Activated CD4-positive, alpha-beta T cell treated with anti-CD3 and anti-CD28 coated beads, Interleukin-2, amount 10 ng/mL, durations not matched to agents 7 days and 5 days (primary cell): ENCODE data around the gene NPAS3. TPM values are rescaled to one million over a fixed set of nuclear protein-coding genes. Genes with fewer than 3 reads are reported as not detected.

Experiments used
- CTCF ChIA-PET: fragments of 350-600 bp; sonication (Branson Sonifier 250); formaldehyde crosslinking; loops from one replicate; lab custom pipeline; 2021; ENCODE audit warnings: antibody characterized with exemption; lab: Charles Lee
- POLR2A ChIA-PET: fragments of 350-600 bp; sonication (Branson Sonifier 250); formaldehyde crosslinking; loops from one replicate; lab custom pipeline; 2021; ENCODE audit warnings: antibody characterized with exemption; lab: Charles Lee
- DNase-seq: peaks from one replicate; pipeline ENCODE4 v3.0.0-alpha.2; 2020
- H3K27ac Mint-ChIP-seq: one replicate; pipeline ENCODE4 v1.8.0; 2021; ENCODE audit warnings: mild to moderate bottlenecking, moderate library complexity, mixed read lengths
- H3K27me3 Mint-ChIP-seq: one replicate; pipeline ENCODE4 v1.8.0; 2021; ENCODE audit warnings: mixed read lengths
- H3K36me3 Mint-ChIP-seq: one replicate; pipeline ENCODE4 v1.8.0; 2021; ENCODE audit warnings: low read depth, mixed read lengths
- H3K4me1 Mint-ChIP-seq: one replicate; pipeline ENCODE4 v1.8.0; 2021; ENCODE audit warnings: mixed read lengths
- H3K4me3 Mint-ChIP-seq: one replicate; pipeline ENCODE4 v1.8.0; 2021; ENCODE audit warnings: mild to moderate bottlenecking, moderate library complexity, mixed read lengths
- H3K9me3 Mint-ChIP-seq: one replicate; pipeline ENCODE4 v1.8.0; 2021; ENCODE audit warnings: mixed read lengths
- total RNA-seq, 2 experiments: library from RNA; stranded (reverse); gene quantifications; one replicate each; pipeline ENCODE4 v1.2.3, GENCODE V29; 2021

The NPAS3 gene
- total RNA-seq, 2 experiments from 2014 or later = not detected

DNA sequence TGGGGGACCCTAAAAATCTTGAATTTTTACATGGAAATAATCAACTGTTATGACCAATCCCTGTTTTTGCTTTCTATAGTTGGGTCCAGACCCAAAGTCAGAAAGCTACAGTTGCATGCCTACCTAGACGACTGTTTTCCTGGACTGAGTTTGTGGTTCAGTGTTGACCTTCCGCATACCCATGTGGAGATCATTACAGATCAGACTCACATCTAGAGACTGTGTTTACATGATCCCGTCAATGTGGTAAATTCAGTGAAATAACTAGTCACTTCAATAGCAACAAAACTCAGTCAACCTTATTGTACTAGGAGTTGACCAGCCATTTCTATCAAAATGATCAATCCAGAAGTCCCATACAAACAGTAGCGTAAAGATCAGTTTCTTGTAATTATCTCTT is 754.6 kb downstream of the NPAS3 start:
- no peaks in the 10 kb centered on the region for H3K9me3 Mint-ChIP-seq
- no peaks in the 10 kb centered on the region for H3K27me3 Mint-ChIP-seq
- no peak for DNase-seq
- ChIA-PET POLR2A (interaction anchor here (0.6 kb wide), 1 partner anchor 394 kb away, joined by 6 read pairs; no protein-coding TSS in a partner anchor), CTCF (no interaction called here)
- no peak overlapping the region for H3K4me3 Mint-ChIP-seq
- H3K36me3 Mint-ChIP-seq = no peaks in the 10 kb centered on the region
- no peaks in the 10 kb centered on the region for H3K4me1 Mint-ChIP-seq
- H3K27ac Mint-ChIP-seq = no peak overlapping the region

- POLR2A ChIA-PET = no interaction called here
- CTCF ChIA-PET = no interaction called here
- H3K36me3 Mint-ChIP-seq = no peaks in the 10 kb centered on the region
- no peaks in the 10 kb centered on the region for H3K9me3 Mint-ChIP-seq
- H3K4me1 Mint-ChIP-seq = no peaks in the 10 kb centered on the region
- DNase-seq = no peak
- H3K27me3 Mint-ChIP-seq = no peaks in the 10 kb centered on the region
- H3K27ac Mint-ChIP-seq = no peak overlapping the region
- H3K4me3 Mint-ChIP-seq = no peak overlapping the region
Measured at GRCh38 chr14:33696165-33696564, 757.5 kb downstream of the NPAS3 start.

DNA sequence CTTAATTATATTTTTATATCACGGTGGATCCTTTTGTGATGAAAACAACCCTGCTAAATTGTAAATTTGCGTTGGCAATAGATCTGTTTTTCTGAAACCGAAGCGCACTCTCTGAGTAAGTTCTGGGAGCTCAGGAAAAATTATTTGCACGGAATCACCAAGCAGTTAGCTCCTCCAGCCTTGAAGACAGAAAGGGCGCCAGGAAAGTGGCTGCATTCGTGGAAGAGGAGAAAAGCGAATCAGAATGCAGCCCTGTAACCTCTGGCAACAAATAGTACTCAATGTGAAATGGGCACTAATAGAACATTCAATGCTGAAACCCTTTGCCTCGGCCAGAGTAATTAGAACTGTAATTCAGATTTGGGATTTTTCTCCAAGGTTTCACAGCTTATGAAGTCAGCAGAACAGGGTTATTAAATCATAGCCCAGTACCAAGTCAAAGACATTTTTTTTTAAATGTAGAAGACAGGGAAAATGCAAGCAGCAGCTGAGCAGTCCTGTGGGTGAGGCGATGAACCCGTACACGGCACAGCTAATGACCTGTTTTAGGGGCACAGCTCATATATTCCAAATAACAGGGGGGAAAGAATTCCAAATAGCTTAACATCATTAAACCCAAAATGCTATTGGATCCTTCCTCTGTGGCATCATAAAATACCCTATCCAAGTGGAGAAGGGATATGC is 760.8 kb downstream of the NPAS3 start:
- H3K36me3 Mint-ChIP-seq = no peaks in the 10 kb centered on the region
- ChIA-PET CTCF (no interaction called here), POLR2A (no interaction called here)
- no peak for DNase-seq
- H3K9me3 Mint-ChIP-seq = no peaks in the 10 kb centered on the region
- no peaks in the 10 kb centered on the region for H3K27me3 Mint-ChIP-seq
- no peak overlapping the region for H3K4me3 Mint-ChIP-seq
- H3K27ac Mint-ChIP-seq = no peak overlapping the region
- no peaks in the 10 kb centered on the region for H3K4me1 Mint-ChIP-seq

DNA sequence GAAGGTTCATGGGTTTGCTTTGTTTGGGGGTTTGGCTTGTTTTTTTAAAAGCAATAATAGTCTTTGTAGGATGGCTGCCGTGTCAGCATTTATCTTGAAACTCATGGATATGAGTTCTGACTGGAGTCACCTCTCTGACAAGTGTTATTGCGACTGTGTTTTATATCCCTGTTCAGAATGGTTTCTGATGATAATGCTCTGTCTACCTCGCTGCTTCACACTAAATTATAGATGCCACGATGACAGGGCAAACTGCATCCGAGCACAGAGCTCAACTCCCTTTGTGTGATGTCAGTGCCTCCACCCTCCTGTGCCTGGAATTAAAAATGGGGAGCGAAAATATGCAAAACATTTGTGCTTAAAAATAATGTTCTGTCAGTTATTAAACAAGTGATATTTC is 761.4 kb downstream of the NPAS3 start:
- ChIA-PET CTCF (no interaction called here), POLR2A (no interaction called here)
- no peaks in the 10 kb centered on the region for H3K9me3 Mint-ChIP-seq
- H3K27ac Mint-ChIP-seq = no peak overlapping the region
- no peak for DNase-seq
- no peaks in the 10 kb centered on the region for H3K36me3 Mint-ChIP-seq
- H3K27me3 Mint-ChIP-seq = no peaks in the 10 kb centered on the region
- no peak overlapping the region for H3K4me3 Mint-ChIP-seq
- no peaks in the 10 kb centered on the region for H3K4me1 Mint-ChIP-seq

DNA sequence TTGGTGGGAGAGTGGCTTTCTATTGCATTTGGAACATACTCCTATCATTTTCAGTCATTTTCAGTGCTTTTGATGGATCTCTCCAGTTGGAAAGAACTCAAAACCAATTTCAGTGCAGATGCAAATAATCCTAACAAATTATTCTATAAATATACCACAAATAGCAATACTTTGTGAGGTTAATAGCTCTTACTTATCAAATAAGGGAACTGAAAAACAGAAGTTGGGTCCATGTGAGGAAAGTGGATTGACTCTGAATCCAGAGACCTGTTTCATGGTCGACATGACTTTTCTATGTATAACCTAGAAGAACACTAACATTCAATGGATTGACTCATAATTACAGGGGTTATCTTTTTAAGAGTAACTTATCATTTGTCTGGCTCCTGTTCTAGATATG is 763.6 kb downstream of the NPAS3 start:
- Mint-ChIP-seq H3K27ac (no peak overlapping the region), H3K27me3 (no peaks in the 10 kb centered on the region), H3K9me3 (no peaks in the 10 kb centered on the region), H3K4me1 (no peaks in the 10 kb centered on the region), H3K36me3 (no peaks in the 10 kb centered on the region), H3K4me3 (no peak overlapping the region)
- ChIA-PET CTCF (no interaction called here), POLR2A (no interaction called here)
- no peak for DNase-seq

GRCh38 chr14:33704481-33704880 is 765.8 kb downstream of the NPAS3 start:
- ChIA-PET CTCF (no interaction called here), POLR2A (no interaction called here)
- no peaks in the 10 kb centered on the region for H3K9me3 Mint-ChIP-seq
- H3K4me3 Mint-ChIP-seq = no peak overlapping the region
- H3K27me3 Mint-ChIP-seq = no peaks in the 10 kb centered on the region
- no peak overlapping the region for H3K27ac Mint-ChIP-seq
- no peaks in the 10 kb centered on the region for H3K36me3 Mint-ChIP-seq
- DNase-seq = no peak
- no peaks in the 10 kb centered on the region for H3K4me1 Mint-ChIP-seq

DNA sequence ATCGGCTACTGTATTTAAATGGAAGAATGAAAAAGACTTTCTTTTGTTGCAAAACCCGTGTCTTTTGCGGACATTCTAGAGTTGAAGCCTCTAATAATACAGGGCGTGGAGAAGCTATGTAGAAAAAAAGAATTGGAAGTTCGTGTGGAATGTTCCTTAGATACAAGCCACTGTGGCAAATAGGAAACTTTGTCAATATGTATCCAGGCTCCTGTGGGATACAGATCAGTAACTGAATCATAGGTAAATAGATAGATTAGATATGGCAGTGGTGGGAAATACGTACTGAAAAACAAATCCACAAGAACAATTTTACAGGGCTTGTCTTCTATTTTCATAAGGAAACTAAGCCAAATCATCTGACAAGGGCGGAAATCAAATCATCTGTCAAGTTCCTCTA is 766.8 kb downstream of the NPAS3 start:
- H3K4me3 Mint-ChIP-seq = no peak overlapping the region
- no peaks in the 10 kb centered on the region for H3K36me3 Mint-ChIP-seq

GRCh38 chr14:33707716-33708115 is 769.0 kb downstream of the NPAS3 start:
- no peak for DNase-seq
- Mint-ChIP-seq H3K27me3 (no peaks in the 10 kb centered on the region), H3K27ac (no peak overlapping the region), H3K9me3 (no peaks in the 10 kb centered on the region), H3K36me3 (no peaks in the 10 kb centered on the region), H3K4me1 (no peaks in the 10 kb centered on the region), H3K4me3 (no peak overlapping the region)
- CTCF ChIA-PET = interaction anchor here (0.6 kb wide), 1 partner anchor 616 kb away, joined by 3 read pairs; no protein-coding TSS in a partner anchor
- POLR2A ChIA-PET = no interaction called here

More for the DNA sequence above, 766.8 kb downstream of the NPAS3 start:
- CTCF ChIA-PET = interaction anchor here (0.6 kb wide), 1 partner anchor 43 kb away, joined by 3 read pairs; no protein-coding TSS in a partner anchor
- POLR2A ChIA-PET = no interaction called here
- Mint-ChIP-seq H3K4me1 (no peaks in the 10 kb centered on the region), H3K9me3 (no peaks in the 10 kb centered on the region), H3K27me3 (no peaks in the 10 kb centered on the region), H3K27ac (no peak overlapping the region)
- DNase-seq = no peak

DNA sequence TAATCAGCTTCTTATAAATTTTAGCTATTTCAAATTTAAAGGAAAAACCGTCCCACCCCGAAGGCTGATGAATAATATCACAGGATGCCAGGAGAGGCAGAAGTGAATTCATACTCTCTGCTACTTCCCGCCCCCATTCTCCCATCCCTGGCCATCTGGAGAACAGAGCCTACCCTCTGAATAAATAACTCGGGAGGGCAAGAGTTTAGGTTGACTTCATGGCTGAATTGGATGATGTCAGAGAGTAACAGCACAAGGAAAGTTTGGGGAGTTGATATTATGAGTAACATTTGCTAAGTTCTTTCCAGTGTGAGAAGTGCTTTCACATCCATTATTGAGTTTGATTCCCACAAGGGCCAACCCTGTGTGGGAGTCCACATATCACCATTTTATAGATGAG is 770.6 kb downstream of the NPAS3 start:
- Mint-ChIP-seq H3K9me3 (no peaks in the 10 kb centered on the region), H3K4me1 (no peaks in the 10 kb centered on the region), H3K36me3 (no peaks in the 10 kb centered on the region), H3K4me3 (no peak overlapping the region), H3K27me3 (no peaks in the 10 kb centered on the region), H3K27ac (no peak overlapping the region)
- ChIA-PET CTCF (no interaction called here), POLR2A (no interaction called here)
- no peak for DNase-seq

DNA sequence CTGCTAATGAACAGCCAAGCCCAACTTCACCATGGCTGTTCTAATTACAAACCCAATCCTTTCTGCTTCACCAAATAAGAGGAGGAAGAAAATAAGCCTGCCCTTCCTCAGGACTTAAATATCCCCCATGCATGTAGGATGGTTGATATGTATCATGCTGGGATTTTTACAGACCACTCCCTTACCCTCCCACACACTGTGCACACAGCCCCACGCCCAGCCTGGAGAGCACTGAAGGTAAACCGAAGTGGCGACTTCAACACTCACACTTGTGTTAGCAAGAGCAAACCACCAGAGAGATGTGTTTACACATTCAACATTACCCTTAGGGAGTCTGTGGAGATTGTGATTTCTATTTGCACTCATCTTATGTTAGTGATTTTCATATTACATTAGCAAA is 771.0 kb downstream of the NPAS3 start:
- no peaks in the 10 kb centered on the region for H3K36me3 Mint-ChIP-seq
- DNase-seq = no peak
- no peak overlapping the region for H3K27ac Mint-ChIP-seq
- H3K9me3 Mint-ChIP-seq = no peaks in the 10 kb centered on the region
- CTCF ChIA-PET = no interaction called here
- no peaks in the 10 kb centered on the region for H3K27me3 Mint-ChIP-seq
- POLR2A ChIA-PET = no interaction called here
- H3K4me3 Mint-ChIP-seq = no peak overlapping the region
- no peaks in the 10 kb centered on the region for H3K4me1 Mint-ChIP-seq

GRCh38 chr14:33710273-33710672 is 771.6 kb downstream of the NPAS3 start:
- H3K36me3 Mint-ChIP-seq = no peaks in the 10 kb centered on the region
- no peaks in the 10 kb centered on the region for H3K4me1 Mint-ChIP-seq
- DNase-seq = no peak
- H3K9me3 Mint-ChIP-seq = no peaks in the 10 kb centered on the region
- no peaks in the 10 kb centered on the region for H3K27me3 Mint-ChIP-seq
- CTCF ChIA-PET = no interaction called here
- H3K27ac Mint-ChIP-seq = no peak overlapping the region
- no peak overlapping the region for H3K4me3 Mint-ChIP-seq
- POLR2A ChIA-PET = no interaction called here

GRCh38 chr14:33711194-33711593 is 772.5 kb downstream of the NPAS3 start:
- Mint-ChIP-seq H3K27ac (no peak overlapping the region), H3K27me3 (no peaks in the 10 kb centered on the region), H3K36me3 (no peaks in the 10 kb centered on the region), H3K4me1 (no peaks in the 10 kb centered on the region), H3K9me3 (no peaks in the 10 kb centered on the region), H3K4me3 (no peak overlapping the region)
- ChIA-PET CTCF (no interaction called here), POLR2A (no interaction called here)
- DNase-seq = no peak

DNA sequence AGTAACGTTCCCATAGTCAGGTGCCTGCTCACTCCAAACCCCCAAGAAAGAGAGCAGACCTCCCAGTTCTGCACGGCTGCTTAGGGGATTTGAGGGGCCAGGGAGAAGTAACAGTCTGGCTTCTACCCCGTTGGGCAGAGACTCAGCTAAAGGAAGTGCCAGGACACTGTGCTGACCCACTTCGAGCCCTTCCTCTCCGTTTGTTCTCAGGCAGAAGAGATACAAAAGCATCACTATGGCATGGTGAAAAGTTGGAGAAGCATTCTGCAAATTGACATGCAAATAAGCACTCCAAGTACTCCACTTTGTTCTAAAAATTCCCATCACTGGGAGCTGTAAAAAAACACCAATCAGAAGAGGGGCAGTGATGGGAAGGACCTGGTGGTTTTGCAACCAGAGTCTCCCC is 773.1 kb downstream of the NPAS3 start:
- no peak overlapping the region for H3K4me3 Mint-ChIP-seq
- H3K36me3 Mint-ChIP-seq = no peaks in the 10 kb centered on the region
- no peaks in the 10 kb centered on the region for H3K9me3 Mint-ChIP-seq
- H3K27me3 Mint-ChIP-seq = no peaks in the 10 kb centered on the region
- ChIA-PET CTCF (no interaction called here), POLR2A (no interaction called here)
- DNase-seq = no peak
- no peaks in the 10 kb centered on the region for H3K4me1 Mint-ChIP-seq
- H3K27ac Mint-ChIP-seq = no peak overlapping the region
